Nephron (organoid): ENCODE results near the gene SYP.
A peak's percentile ranks its signal among the peaks of the same experiment; 100 is the strongest.

Experiments
- H3K27ac Mint-ChIP-seq, 3 experiments: 2 replicates each; pipeline ENCODE4 v1.8.0; 2020; ENCODE audit warnings: mixed read lengths in 3 of 3, mild to moderate bottlenecking in 2 of 3, moderate library complexity in 1 of 3
- H3K27me3 Mint-ChIP-seq: 2 replicates; pipeline ENCODE4 v1.8.0; 2021; ENCODE audit warnings: low read depth, mild to moderate bottlenecking, moderate library complexity, mixed read lengths
- H3K36me3 Mint-ChIP-seq: 2 replicates; pipeline ENCODE4 v1.8.0; 2020; ENCODE audit warnings: low read depth, mixed read lengths
- H3K4me1 Mint-ChIP-seq: 2 replicates; pipeline ENCODE4 v1.8.0; 2020; ENCODE audit warnings: mixed read lengths
- H3K4me3 Mint-ChIP-seq, 3 experiments: 2 replicates each; pipeline ENCODE4 v1.8.0; 2020; ENCODE audit warnings: mild to moderate bottlenecking in 3 of 3, mixed read lengths in 3 of 3, moderate library complexity in 2 of 3
- H3K9me3 Mint-ChIP-seq: 2 replicates; pipeline ENCODE4 v1.8.0; 2020; ENCODE audit warnings: mixed read lengths
- CTCF ChIP-seq, 3 experiments: fragments of 200-600 bp; sonication (generic); IDR thresholded peaks; one replicate each; pipeline ENCODE4 v1.5.0; 2021; ENCODE audit warnings: antibody characterized with exemption in 3 of 3; ENCODE audit not compliant: unreplicated experiment in 3 of 3

SYP gene

GRCh38 chrX:49246541-49246940 is 46.5 kb upstream of the SYP start:
- Mint-ChIP-seq H3K4me3 (no peak overlapping the region), H3K36me3 (peaks cover 8% of the 10 kb centered on the region), H3K9me3 (peaks cover 6% of the 10 kb centered on the region), H3K27ac (no peak overlapping the region), H3K27me3 (no peaks in the 10 kb centered on the region), H3K4me1 (no peaks in the 10 kb centered on the region)
- TF ChIP-seq CTCF (IDR thresholded peaks at IDR 0.05; ENCODE audit: unreplicated experiment in 3 of 3) = no peak

- Mint-ChIP-seq H3K9me3 (no peaks in the 10 kb centered on the region), H3K27me3 (no peaks in the 10 kb centered on the region), H3K27ac (no peak overlapping the region), H3K4me3 (no peak overlapping the region), H3K4me1 (no peaks in the 10 kb centered on the region), H3K36me3 (peaks cover 17% of the 10 kb centered on the region)
- no peak for TF ChIP-seq CTCF (IDR thresholded peaks at IDR 0.05; ENCODE audit: unreplicated experiment in 3 of 3)
These were observed 44.2 kb upstream of the SYP start for GRCh38 chrX:49244207-49244606.

DNA sequence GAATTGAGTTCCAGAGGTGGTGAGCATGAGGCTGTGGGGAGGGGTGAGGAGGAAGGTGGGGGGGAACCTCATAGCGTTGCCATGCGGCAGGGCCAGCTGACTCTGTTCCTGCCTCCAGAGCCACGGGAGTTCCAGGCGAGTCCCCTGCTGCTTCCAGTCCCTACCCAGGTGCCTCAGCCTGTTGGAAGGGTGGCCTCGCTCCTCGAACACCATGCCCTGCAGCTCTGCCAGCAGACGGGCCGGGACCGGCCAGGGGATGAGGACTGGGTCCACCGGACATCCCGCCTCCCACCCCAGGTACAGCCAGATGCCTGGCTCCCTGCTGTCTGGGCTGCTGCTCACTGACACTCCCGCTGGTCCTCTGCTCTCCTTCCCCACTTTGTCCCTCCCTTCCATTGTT is 43.2 kb upstream of the SYP start:
- no peaks in the 10 kb centered on the region for H3K4me1 Mint-ChIP-seq
- no peak for TF ChIP-seq CTCF (IDR thresholded peaks at IDR 0.05; ENCODE audit: unreplicated experiment in 3 of 3)
- H3K27ac Mint-ChIP-seq = no peak overlapping the region
- no peak overlapping the region for H3K4me3 Mint-ChIP-seq
- no peaks in the 10 kb centered on the region for H3K9me3 Mint-ChIP-seq
- H3K36me3 Mint-ChIP-seq = peaks cover 17% of the 10 kb centered on the region
- no peaks in the 10 kb centered on the region for H3K27me3 Mint-ChIP-seq

DNA sequence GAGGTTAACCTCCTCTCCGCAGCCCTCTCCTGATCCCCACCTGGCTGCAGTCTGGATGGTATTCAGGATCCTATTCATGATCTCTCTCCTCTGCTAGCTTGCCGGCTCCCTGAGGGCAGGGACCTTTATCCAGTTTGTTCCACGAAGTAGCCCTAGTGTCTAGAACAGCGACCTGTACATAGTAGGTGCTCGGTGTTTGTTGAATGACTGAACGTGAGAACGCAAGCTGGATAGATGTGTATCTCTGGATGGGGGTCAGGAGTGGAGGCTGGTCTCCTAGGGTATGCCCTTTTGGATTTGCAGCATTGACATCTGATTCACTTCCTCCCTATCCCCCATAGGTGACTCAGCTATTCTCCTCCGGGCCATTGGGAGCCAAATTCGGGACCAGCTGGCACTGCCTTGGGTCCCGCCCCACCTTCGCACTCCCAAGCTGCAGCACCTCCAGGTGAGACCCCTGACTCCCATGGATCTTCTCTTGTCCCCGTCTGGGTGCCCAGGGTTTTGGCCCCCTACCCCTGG is 42.6 kb upstream of the SYP start:
- no peaks in the 10 kb centered on the region for H3K4me1 Mint-ChIP-seq
- peaks cover 17% of the 10 kb centered on the region for H3K36me3 Mint-ChIP-seq
- no peak for TF ChIP-seq CTCF (IDR thresholded peaks at IDR 0.05; ENCODE audit: unreplicated experiment in 3 of 3)
- no peak overlapping the region for H3K4me3 Mint-ChIP-seq
- H3K9me3 Mint-ChIP-seq = no peaks in the 10 kb centered on the region
- no peak overlapping the region for H3K27ac Mint-ChIP-seq
- no peaks in the 10 kb centered on the region for H3K27me3 Mint-ChIP-seq

- H3K27ac Mint-ChIP-seq = no peak overlapping the region
- H3K27me3 Mint-ChIP-seq = no peaks in the 10 kb centered on the region
- no peak overlapping the region for H3K4me3 Mint-ChIP-seq
- H3K9me3 Mint-ChIP-seq = peaks cover 6% of the 10 kb centered on the region
- peaks cover 18% of the 10 kb centered on the region for H3K36me3 Mint-ChIP-seq
- peaks cover 6% of the 10 kb centered on the region for H3K4me1 Mint-ChIP-seq
- TF ChIP-seq CTCF (IDR thresholded peaks at IDR 0.05; ENCODE audit: unreplicated experiment in 3 of 3) = no peak
These were observed 38.7 kb upstream of the SYP start for GRCh38 chrX:49238735-49239134.

GRCh38 chrX:49237060-49237459 is 37.1 kb upstream of the SYP start:
- Mint-ChIP-seq H3K4me3 (peak overlapping the region; percentile 86 to 96 (median 93)), H3K36me3 (peaks cover 14% of the 10 kb centered on the region)

More at GRCh38 chrX:49237060-49237459, 37.1 kb upstream of the SYP start:
- Mint-ChIP-seq H3K9me3 (peaks cover 12% of the 10 kb centered on the region), H3K4me1 (peaks cover 6% of the 10 kb centered on the region), H3K27me3 (no peaks in the 10 kb centered on the region), H3K27ac (peak overlapping the region in 2 of 3 experiments; percentile 7 to 91)
- no peak for TF ChIP-seq CTCF (IDR thresholded peaks at IDR 0.05; ENCODE audit: unreplicated experiment in 3 of 3)
